WTC11 (cell line): Measurements from ENCODE around the gene CASP3. TPM values are rescaled to one million over a fixed set of nuclear protein-coding genes. Genes with fewer than 3 reads are reported as not detected.

ENCODE experiments used
- ATAC-seq: fragments of 200-7000 bp; cut with Tn5 transposase; 2 replicates; pipeline ENCODE4 v1.10.0; 2021; ENCODE audit warnings: mild to moderate bottlenecking, moderate library complexity
- CTCF ChIA-PET: fragments of 300-600 bp; sonication (Branson Sonifier 250); formaldehyde crosslinking; loops from one replicate; lab custom pipeline; 2021; ENCODE audit warnings: antibody characterized with exemption; lab: Charles Lee
- POLR2A ChIA-PET: fragments of 350-600 bp; sonication (Branson Sonifier 250); formaldehyde crosslinking; loops from one replicate; lab custom pipeline; 2021; ENCODE audit warnings: antibody characterized with exemption; lab: Charles Lee
- DNase-seq: peaks from one replicate; pipeline ENCODE4 v3.0.0; 2021; ENCODE audit warnings: low spot score
- H3K27ac Mint-ChIP-seq: 2 replicates; pipeline ENCODE4 v1.8.0; 2021; ENCODE audit warnings: mixed read lengths
- H3K27me3 Mint-ChIP-seq: 2 replicates; pipeline ENCODE4 v1.8.0; 2021; ENCODE audit warnings: low read depth, mild to moderate bottlenecking, moderate library complexity, mixed read lengths
- H3K36me3 Mint-ChIP-seq: 2 replicates; pipeline ENCODE4 v1.8.0; 2021; ENCODE audit warnings: mixed read lengths
- H3K4me1 Mint-ChIP-seq: 2 replicates; pipeline ENCODE4 v1.8.0; 2022; ENCODE audit warnings: mixed read lengths
- H3K4me3 Mint-ChIP-seq: 2 replicates; pipeline ENCODE4 v1.8.0; 2021; ENCODE audit warnings: mild to moderate bottlenecking, moderate library complexity, mixed read lengths
- H3K9me3 Mint-ChIP-seq: 2 replicates; pipeline ENCODE4 v1.8.0; 2021; ENCODE audit warnings: mixed read lengths
- AR ChIP-seq: fragments of 250-450 bp; sonication (Bioruptor Pico); IDR thresholded peaks from 2 replicates; pipeline ENCODE4 v1.9.0; 2021; ENCODE audit warnings: mild to moderate bottlenecking
- CBFB ChIP-seq: sonication (generic); formaldehyde crosslinking; IDR thresholded peaks from 2 replicates; pipeline ENCODE4 v1.8.1; 2022; ENCODE audit warnings: mild to moderate bottlenecking, low read depth, missing genetic modification reagents
- CDX4 ChIP-seq: fragments of 250-450 bp; sonication (Bioruptor Pico); IDR thresholded peaks from 2 replicates; pipeline ENCODE4 v1.9.0; 2021; ENCODE audit warnings: moderate library complexity, mild to moderate bottlenecking, inconsistent platforms, borderline replicate concordance
- ELF4 ChIP-seq: sonication (generic); formaldehyde crosslinking; IDR thresholded peaks from 2 replicates; pipeline ENCODE4 v1.8.1; 2022; ENCODE audit warnings: low read depth, mild to moderate bottlenecking, moderate library complexity, missing genetic modification reagents
- EMX1 ChIP-seq: fragments of 250-450 bp; sonication (Bioruptor Pico); IDR thresholded peaks from 2 replicates; pipeline ENCODE4 v1.8.0; 2021; ENCODE audit warnings: mild to moderate bottlenecking
- ERG ChIP-seq: fragments of 250-450 bp; sonication (Bioruptor Pico); IDR thresholded peaks from 2 replicates; pipeline ENCODE4 v1.8.0; 2021; ENCODE audit warnings: mild to moderate bottlenecking
- FOXK1 ChIP-seq: sonication (generic); formaldehyde crosslinking; IDR thresholded peaks from 2 replicates; pipeline ENCODE4 v1.8.0; 2022; ENCODE audit warnings: mild to moderate bottlenecking, moderate library complexity, missing genetic modification reagents
- GRHL2 ChIP-seq: fragments of 250-450 bp; sonication (Bioruptor Pico); IDR thresholded peaks from 2 replicates; pipeline ENCODE4 v1.8.0; 2022; ENCODE audit warnings: mild to moderate bottlenecking, moderate library complexity; ENCODE audit not compliant: insufficient replicate concordance, severe bottlenecking
- JAZF1 ChIP-seq: fragments of 250-450 bp; sonication (Bioruptor Pico); IDR thresholded peaks from 2 replicates; pipeline ENCODE4 v1.9.0; 2021; ENCODE audit warnings: moderate library complexity, mild to moderate bottlenecking, inconsistent platforms
- JUN ChIP-seq: sonication (generic); formaldehyde crosslinking; IDR thresholded peaks from 2 replicates; pipeline ENCODE4 v1.8.0; 2023; ENCODE audit warnings: mild to moderate bottlenecking, missing genetic modification reagents
- KAT7 ChIP-seq: sonication (generic); formaldehyde crosslinking; IDR thresholded peaks from 2 replicates; pipeline ENCODE4 v1.8.1; 2023; ENCODE audit warnings: missing genetic modification reagents, mild to moderate bottlenecking, borderline replicate concordance
- SMAD3 ChIP-seq: sonication (generic); formaldehyde crosslinking; IDR thresholded peaks from 2 replicates; pipeline ENCODE4 v1.8.0; 2022; ENCODE audit warnings: missing genetic modification reagents, mild to moderate bottlenecking, borderline replicate concordance
- SMAD4 ChIP-seq: sonication (generic); formaldehyde crosslinking; IDR thresholded peaks from 2 replicates; pipeline ENCODE4 v1.8.0; 2022; ENCODE audit warnings: mild to moderate bottlenecking, missing genetic modification reagents
- TP53 ChIP-seq: sonication (generic); formaldehyde crosslinking; IDR thresholded peaks from 2 replicates; pipeline ENCODE4 v1.8.1; 2023; ENCODE audit warnings: mild to moderate bottlenecking, missing genetic modification reagents
- ZBTB21 ChIP-seq: sonication (generic); formaldehyde crosslinking; IDR thresholded peaks from 2 replicates; pipeline ENCODE4 v1.8.1; 2023; ENCODE audit warnings: mild to moderate bottlenecking, missing genetic modification reagents, borderline replicate concordance
- ZNF219 ChIP-seq: sonication (generic); formaldehyde crosslinking; IDR thresholded peaks from 2 replicates; pipeline ENCODE4 v1.8.0; 2023; ENCODE audit warnings: missing genetic modification reagents, mild to moderate bottlenecking, borderline replicate concordance
- ZNF416 ChIP-seq: fragments of 250-450 bp; sonication (Bioruptor Pico); IDR thresholded peaks from 2 replicates; pipeline ENCODE4 v1.9.0; 2021; ENCODE audit warnings: mild to moderate bottlenecking, inconsistent platforms
- ZNF423 ChIP-seq: fragments of 250-450 bp; sonication (Bioruptor Pico); IDR thresholded peaks from 2 replicates; pipeline ENCODE4 v2.1.2; 2022; ENCODE audit warnings: mild to moderate bottlenecking, moderate library complexity
- total RNA-seq: library from RNA; stranded (reverse); gene quantifications from 3 replicates; pipeline ENCODE4 v1.2.3, GENCODE V29; 2021
- TF ChIP-seq, protein P1 (sequence below): sonication (generic); formaldehyde crosslinking; IDR thresholded peaks from 2 replicates; pipeline ENCODE4 v1.8.0; 2023; ENCODE audit warnings: missing genetic modification reagents

The CASP3 gene
- total RNA-seq, 1 experiment from 2014 or later = 78.9 TPM

GRCh38 chr4:184649026-184649970, at the start of gene CASP3, which contains the start of gene PRIMPOL (continued):
- TF ChIP-seq ERG (CRISPR knock-in tag) (no peak), TP53 (peak; percentile 16; the same call in 1 of the 2 replicates), FOXK1 (CRISPR knock-in tag) (0 out of 2 replicates have a peak, but pooled peaks have one; percentile 14)

DNA sequence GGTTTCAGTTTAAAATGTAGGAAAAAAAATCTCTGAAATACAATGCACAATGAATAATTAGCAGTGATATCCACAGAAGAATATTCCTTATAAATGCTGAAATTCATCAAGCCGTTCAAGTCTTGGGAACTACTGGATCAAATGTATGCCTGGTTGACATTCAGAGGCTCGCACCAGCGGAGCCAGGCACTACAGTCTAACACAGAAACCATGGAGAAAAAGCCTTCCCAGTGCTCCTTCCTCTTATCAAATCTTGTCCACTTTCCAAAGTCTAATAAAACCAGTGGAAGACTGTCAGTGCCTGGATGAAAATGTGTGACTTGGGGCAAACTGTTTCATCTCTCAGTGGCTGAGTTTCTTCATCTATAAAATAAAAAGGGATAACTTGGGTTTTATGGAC, 48.7 kb upstream of the CASP3 start:
- no peak for ATAC-seq
- CTCF ChIA-PET = interaction anchor here (2.6 kb wide), 1 partner anchor 434 kb away, joined by 9 read pairs; no protein-coding TSS in a partner anchor
- Mint-ChIP-seq H3K4me3 (no peak overlapping the region), H3K27me3 (no peaks in the 10 kb centered on the region), H3K4me1 (peaks cover 7% of the 10 kb centered on the region), H3K27ac (0 out of 2 replicates have a peak overlapping the region, but pooled peaks have one; percentile 56), H3K36me3 (peaks cover 73% of the 10 kb centered on the region), H3K9me3 (no peaks in the 10 kb centered on the region)
- no peak for DNase-seq
- POLR2A ChIA-PET = no interaction called here
- TF ChIP-seq KAT7 (CRISPR knock-in tag) = no peak
- no peak for TF ChIP-seq JAZF1 (CRISPR knock-in tag)
- no peak for TF ChIP-seq AR (CRISPR knock-in tag)

GRCh38 chr4:184695178-184695896, 46.1 kb upstream of the CASP3 start:
- ATAC-seq (no peak), DNase-seq (no peak)
- Mint-ChIP-seq H3K4me3 (no peak overlapping the region), H3K27me3 (no peaks in the 10 kb centered on the region), H3K36me3 (peaks cover 60% of the 10 kb centered on the region), H3K9me3 (no peaks in the 10 kb centered on the region), H3K4me1 (peaks cover 7% of the 10 kb centered on the region), H3K27ac (peak overlapping the region; percentile 60; the same call in 1 of the 2 replicates)
- TF ChIP-seq GRHL2 (no peak), JUN (CRISPR knock-in tag) (no peak), SMAD3 (no peak), CDX4 (no peak), ZBTB21 (CRISPR knock-in tag) (no peak), ZNF416 (CRISPR knock-in tag) (no peak)
- CTCF ChIA-PET = interaction anchor here (1.0 to 2.6 kb wide), 3 partner anchors 45 to 431 kb away, joined by 5 to 9 read pairs (median 6); partner anchors contain the start of gene PRIMPOL
- POLR2A ChIA-PET = interaction anchor here (0.7 kb wide), 1 partner anchor 805 kb away, joined by 3 read pairs; no protein-coding TSS in a partner anchor

- no peak for ATAC-seq
- H3K27ac Mint-ChIP-seq = peak overlapping the region; percentile 28; the same call in 1 of the 2 replicates
- no peaks in the 10 kb centered on the region for H3K9me3 Mint-ChIP-seq
- no peak for DNase-seq
- POLR2A ChIA-PET = no interaction called here
- H3K4me1 Mint-ChIP-seq = peaks cover 7% of the 10 kb centered on the region
- H3K36me3 Mint-ChIP-seq = peaks cover 54% of the 10 kb centered on the region
- H3K27me3 Mint-ChIP-seq = no peaks in the 10 kb centered on the region
- H3K4me3 Mint-ChIP-seq = no peak overlapping the region
- CTCF ChIA-PET = interaction anchor here (1.0 kb wide), 1 partner anchor 430 kb away, joined by 5 read pairs; no protein-coding TSS in a partner anchor
- no peak for TF ChIP-seq CBFB
- TF ChIP-seq ZNF219 = no peak
- TF ChIP-seq, protein P1, sequence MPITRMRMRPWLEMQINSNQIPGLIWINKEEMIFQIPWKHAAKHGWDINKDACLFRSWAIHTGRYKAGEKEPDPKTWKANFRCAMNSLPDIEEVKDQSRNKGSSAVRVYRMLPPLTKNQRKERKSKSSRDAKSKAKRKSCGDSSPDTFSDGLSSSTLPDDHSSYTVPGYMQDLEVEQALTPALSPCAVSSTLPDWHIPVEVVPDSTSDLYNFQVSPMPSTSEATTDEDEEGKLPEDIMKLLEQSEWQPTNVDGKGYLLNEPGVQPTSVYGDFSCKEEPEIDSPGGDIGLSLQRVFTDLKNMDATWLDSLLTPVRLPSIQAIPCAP = no peak
- no peak for TF ChIP-seq ZNF423 (CRISPR knock-in tag)
- no peak for TF ChIP-seq SMAD4 (CRISPR knock-in tag)
- no peak for TF ChIP-seq EMX1
- no peak for TF ChIP-seq ELF4 (CRISPR knock-in tag)
Measured at GRCh38 chr4:184694412-184694956, 45.2 kb upstream of the CASP3 start.
